HG02884 (cell line): ENCODE results near the gene LRRC38.
A peak's percentile ranks its signal among the peaks of the same experiment; 100 is the strongest.

Experiments used
- ATAC-seq: cut with Tn5 transposase; IDR thresholded peaks from one replicate; pipeline ENCODE4 v1.9.1; 2021; ENCODE audit warnings: mild to moderate bottlenecking, moderate library complexity; ENCODE audit not compliant: unreplicated experiment

Gene LRRC38

DNA sequence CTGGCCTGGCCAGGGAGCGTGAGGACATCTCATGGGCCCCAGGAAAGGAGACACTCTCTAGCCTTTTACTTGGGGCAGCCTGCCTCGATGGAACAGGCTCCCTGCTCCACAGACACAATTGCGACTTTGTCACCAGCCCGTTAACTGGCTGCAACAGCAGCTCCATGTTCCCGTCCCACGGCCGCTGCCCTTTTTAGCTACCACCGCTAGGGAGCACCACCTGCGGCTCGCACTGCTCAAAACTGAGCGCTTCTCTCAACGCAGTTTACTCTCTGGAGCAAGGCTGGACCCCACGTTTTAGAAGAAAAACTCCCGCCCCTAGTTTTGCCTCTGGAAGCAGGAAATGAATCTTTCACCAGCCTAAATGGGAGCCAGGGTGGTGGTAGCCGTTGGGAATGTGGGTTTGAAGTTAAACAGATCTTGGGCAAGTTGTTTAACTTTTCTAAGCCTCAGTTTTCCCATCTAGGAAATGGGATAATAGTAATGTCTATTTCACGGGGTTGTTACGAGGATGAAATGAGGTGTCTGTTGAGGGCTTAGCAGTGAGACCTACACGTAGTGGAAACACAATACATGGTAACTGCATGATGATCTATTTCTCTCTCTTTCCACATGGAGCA lies 3.5 kb upstream of the LRRC38 start:
- ATAC-seq: no peak

DNA sequence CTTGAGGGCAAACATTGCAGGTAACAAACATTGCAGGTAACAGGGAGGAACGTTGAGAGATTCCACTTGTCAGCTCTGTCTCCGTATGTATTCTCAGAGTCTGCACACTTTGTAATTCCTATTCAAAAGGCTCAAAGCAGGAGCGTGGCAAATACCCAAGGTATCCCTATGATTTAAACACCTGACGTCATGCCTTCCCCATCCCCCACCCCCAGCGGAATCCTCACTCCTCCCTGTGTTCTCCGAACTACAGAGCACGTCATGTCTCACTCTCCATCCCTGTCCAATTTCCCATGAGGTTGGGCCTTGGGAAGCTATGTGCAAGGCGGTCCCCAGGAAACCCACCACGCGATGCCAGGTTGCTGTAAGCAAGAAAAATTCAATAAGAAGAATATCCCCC lies 2.8 kb upstream of the LRRC38 start:
- no peak for ATAC-seq

DNA sequence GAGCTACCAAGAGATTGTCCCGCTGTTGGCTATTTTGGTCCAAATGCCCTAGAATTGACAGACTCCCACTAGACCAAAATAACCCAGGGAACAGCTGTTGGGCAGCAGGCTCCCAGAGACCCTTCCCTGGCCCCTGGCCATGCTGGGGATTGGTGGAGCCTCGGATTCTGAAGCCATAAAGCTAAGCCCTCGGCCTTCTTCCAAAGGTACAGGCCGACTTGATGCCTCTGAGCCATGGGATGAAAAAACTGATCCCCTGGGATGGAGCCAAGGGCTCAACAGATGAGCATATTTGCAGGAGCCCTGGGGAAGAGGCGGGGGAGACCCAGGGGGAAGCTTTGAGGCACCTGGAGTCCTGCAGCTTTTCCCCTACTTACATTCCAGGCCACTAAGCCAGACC lies 1.0 kb upstream of the LRRC38 start:
- no peak for ATAC-seq

DNA sequence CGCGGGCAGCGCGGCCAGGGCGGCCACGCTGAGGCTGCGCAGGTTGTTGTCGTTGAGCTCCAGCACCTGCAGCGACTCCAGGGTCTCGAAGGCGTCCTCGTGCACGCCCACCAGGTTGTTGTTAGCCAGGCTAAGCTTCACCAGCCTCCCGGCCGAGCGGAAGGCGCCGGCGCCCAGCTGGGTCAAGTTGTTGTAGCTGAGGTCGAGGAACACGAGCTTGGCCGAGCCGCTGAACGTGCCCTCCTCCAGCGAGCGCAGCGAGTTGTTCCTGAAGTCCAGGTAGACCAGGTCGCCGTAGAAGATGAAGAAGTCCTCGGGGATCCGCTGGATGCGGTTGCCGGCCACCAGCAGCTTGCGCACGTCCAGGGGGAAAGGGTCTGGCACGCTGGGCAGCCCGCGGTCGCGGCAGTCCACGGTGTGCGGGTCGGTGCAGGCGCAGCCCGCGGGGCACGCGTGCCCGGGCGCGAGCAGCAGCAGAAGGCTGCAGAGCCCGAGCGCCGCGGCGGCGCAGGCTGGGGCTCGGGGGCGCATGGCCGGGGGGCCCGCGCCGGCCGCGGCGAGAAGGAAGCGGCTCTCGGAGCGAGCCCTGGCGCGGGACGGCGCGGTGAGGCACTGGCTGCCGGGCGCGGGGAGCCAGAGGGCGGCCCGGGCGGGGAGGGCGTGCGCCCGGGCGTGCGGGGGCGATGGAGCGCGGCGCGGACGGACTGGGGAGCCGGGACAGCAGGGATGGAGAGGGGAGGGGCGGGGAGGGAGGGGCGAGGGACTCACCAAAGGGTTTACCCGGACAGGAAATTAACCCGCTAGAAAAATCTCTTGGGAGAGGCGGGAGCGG lies 524 bp downstream of the LRRC38 start:
- no peak for ATAC-seq

DNA sequence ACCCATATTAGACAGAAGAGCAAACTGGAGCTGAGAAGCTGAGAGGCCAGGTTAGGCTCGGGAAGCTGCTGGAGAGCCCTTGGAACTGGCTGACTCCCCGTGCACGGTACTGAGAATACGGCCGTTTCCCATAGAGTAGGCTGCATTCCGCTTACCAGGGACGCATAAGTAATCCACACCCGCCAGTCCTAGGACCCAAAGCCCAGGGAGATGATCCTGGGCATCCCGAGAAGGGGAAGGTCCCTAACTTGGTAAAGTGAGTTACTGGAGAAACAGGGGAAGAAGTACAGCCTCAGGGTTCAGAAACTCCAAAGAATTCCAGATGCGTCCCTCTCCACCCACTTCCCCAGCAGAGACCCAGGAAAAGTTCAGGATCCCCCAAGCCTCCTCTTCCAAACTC lies 1.3 kb downstream of the LRRC38 start:
- ATAC-seq: no peak

DNA sequence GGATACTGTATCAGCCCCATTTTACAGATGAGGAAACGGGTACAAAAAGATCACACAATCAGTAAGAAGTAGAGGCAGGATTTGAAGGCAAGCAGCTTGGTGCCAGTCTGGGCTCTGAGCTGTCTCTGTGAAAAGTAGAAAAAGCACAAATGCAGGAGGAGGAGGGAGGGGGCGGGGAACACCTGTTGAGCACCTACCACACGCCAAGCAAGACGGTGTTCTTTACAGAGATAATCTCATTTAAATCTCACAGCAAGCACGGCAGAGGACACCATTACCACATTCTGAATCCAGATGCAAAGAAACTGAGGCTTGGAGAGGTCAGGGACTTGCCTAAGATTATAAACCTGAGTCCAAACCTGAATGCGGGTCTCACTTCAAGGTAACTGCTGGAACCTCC lies 3.3 kb downstream of the LRRC38 start:
- no peak for ATAC-seq

DNA sequence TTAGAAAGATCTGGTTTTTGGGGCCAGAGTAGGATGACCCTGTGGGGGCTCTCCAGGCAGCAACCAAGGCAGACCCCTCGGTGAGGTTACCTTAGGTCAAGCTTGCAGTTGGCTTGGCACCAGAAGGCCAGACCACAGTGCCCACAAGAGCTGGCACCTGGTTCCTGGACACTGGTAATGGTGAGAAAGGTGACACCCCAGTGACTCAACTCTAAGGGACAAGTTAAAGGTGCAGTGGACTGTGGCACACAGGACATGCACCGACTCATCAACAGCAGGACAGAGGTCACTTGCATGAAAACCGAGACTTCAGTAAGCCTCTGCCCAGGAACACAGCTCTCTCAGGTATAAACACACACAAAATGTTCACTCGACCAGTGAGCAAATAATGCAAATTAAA lies 6.7 kb downstream of the LRRC38 start:
- ATAC-seq: no peak

DNA sequence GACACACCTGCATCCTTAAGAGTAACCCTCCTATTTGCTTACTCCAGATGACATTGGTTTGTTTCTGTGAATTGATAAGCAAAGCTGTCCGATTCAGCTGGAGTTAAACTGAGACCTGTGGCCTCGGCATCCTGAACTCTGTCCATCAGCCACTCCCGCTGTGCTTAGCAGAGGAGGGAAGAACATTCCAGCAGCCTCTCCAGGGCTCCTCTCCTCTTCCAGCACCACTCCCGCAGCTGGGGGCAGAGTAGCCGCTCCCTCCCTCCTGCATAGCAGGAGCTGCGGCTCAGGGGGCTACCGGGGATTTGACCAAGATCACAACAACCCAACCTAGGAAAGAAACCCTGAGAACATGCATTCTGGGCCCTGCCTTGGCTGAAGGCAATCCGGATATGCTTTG lies 8.8 kb downstream of the LRRC38 start:
- no peak for ATAC-seq

DNA sequence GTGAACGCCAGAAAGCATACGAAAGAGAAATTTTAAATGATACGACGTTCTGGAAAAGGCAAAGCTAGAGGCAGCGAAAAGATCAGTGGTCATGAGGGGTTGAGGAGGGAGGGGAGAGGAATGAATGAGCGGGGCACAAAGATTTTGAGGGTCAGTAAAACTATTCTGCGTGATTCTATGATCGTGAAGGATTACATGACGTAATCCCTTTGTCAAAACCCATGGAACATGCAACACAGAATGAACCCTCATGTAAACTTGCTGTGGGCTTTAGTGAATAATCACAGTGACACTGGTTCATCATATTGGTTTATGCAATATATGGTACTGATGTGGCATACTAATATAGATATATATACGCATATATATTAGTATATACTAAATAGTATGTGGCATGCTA lies 13.0 kb downstream of the LRRC38 start:
- ATAC-seq: no peak

DNA sequence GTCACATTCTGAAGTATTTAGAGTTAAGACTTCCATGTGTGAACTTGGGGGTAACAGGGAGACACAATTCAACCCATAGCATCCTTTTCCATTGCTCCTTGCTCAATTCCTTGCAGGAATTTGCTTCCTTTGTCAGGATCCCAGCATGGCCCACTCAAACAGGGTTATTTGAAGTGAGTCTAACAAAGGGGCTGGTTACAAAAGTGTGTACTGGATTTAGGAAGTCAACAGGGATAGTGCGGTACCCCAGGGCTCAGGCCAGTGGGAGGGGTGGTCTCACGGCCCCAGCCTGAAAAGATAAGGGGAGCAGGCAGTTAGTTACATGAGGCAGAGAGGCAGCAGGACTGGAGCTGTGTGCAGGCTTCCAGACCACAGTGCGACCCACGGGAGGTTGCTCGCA lies 14.4 kb downstream of the LRRC38 start:
- ATAC-seq: no peak

DNA sequence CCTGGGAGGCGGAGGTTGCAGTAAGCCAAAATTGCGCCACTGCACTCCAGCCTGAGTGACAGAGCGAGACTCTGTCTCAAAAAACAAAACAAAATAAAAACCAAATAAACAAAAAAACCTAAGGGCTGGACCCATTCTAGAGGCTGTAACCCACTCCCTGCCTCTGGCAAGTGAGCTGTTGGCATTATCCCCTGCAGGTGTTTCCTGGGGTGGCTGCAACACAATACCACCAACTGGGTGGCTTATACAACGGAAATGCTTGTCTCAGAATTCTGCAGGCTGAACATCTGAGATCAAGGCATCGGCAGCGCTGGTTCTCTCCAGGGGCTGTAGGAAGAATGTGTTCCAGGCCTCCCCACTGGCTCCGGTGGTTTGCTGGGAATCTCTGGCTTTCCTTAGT lies 15.2 kb downstream of the LRRC38 start:
- no peak for ATAC-seq

DNA sequence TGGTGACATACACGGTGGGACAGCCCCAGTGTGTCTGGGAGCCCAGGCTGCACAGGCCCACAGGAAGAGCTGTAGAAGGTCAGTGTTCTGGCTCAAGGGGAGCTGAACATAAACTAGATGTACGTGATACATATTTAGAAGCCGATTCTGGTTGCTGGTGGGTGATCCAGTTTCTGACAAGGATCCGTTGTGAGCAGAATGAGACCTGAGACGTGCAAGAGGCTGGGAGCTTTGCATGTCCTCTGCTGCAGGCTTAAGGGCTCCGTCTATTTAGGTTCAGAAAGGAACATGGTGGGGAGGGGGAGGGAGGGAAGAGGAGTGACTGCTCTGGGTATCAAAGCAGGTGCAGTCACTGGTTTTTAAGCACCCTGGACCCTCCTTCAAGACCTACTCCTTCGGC lies 18.6 kb downstream of the LRRC38 start:
- no peak for ATAC-seq

DNA sequence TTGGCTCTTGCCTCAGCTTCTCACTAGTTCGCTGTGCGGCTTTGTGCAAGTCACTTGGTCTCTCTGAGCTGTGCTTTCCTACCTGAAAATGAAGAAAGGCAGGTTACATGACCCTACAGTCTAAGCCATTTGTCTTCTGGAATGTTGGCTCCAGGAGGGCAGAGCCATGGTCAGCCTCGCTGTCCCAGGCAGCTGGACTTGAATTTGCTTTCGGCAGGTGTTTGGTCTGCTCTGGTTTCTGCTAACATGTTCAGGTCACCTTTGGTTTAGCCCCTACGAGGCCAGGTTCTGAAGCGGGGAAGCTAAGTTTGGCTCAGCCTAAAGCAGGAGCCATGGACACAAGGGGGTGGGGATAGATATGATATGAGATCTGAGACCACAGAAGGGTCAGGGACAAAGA lies 19.1 kb downstream of the LRRC38 start:
- no peak for ATAC-seq

DNA sequence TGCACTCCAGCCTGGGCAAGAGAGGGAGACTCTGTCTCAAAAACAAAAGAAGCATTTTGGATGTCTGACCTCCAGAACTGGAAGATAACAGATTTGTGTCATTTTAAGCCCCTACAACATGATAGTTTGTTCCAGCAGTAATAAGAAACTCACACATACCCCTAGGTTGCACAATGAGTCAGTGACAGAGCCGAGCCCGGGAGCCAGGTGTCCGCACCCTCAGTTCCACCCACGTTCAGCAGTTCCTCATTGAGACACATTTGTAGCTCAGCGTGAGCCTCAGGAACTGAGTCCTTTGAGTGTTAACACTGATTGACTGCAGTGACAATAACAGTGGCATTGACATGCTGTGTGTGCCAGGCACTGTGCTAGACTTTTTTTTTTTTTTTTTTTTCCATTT lies 19.8 kb downstream of the LRRC38 start:
- peak; percentile 91 for ATAC-seq

DNA sequence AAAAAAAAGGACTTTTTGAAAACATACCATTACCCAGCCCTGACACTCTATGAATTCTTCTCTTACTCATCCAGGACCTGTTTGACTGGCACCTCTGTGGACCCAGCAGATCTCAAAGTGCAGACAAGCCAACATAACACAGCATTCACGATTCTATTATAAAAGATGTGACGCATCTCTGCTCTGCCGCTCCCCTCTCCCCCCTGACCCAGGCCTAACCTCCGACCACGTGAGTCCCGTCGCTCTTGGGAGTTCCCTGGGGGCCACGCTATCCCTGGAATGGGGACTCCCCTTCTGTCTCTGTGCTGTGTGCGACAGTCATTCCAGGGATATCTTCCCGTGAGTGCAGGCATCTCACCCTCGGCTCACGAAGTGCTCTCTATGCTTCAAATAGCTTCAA lies 21.1 kb downstream of the LRRC38 start:
- ATAC-seq: no peak

DNA sequence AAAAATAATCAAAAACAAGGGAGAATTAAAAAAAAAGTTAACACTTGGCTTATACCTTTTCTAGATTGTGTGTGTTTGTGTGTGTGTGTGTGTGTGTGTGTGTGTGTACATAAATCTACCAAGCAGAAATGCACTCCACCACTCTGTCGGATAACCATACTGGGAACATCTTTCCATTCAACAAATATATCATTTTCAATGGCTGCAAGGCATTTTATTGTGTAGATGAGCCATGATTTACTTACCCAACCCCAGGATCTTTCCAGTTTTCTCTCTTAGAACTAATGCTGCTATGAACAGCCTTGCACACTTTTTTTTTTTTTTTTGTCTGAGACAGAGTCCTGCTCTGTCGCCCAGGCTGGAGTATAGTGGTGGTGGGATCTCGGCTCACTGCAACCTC lies 25.8 kb downstream of the LRRC38 start:
- no peak for ATAC-seq

DNA sequence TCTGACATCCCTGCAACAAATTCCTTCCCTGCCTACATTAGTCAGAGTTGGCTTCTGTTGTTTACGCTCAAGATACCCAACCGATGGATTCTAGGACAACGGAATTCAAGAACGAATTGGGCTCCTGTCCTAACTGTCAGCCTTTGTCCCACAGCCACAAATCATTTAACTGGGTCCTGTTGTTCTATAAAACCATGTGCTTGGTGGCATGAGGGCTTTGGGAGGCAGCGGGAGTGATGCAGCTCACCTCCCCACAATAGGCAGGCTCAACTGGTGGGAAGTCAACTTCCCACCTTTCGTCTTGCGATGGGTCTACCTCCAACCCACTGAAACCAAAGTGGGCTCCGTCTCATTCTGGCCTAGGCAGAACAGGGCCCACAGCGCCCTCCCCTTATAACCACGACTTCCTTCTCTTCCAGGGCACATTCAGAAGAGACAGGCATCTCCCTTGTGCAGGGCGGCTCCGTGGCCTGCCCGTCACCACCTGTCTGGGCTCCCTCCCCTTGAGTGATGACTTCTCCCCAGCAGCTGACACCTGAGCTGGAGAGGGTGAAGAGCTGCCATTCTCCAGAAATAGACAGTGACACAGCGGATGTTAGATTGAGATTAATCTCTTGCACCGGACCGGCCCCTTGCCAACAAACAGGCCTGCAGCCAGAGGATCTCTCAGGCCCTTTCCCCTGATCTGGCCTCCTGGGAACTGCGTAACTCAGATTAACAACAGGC lies 26.5 kb downstream of the LRRC38 start:
- ATAC-seq: no peak

DNA sequence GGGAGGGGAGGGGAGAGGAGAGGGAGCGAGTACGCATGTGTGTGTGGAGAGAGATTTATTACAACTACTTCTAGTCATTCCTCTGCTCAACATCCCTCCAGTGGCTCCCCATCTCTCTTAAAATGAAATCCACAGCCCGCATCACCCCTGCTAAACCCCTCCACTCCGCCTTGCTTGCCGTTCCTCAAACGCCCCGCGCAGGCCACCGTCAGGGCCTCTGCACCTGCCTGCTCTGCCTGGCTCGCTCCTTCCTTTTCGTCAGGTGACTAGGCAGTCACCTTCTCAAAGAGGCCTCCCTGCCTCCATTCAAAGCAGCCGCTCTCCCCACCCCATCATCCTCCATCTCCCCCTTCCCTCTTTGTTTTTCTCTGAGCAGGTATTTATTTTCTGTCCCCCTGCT lies 29.9 kb downstream of the LRRC38 start:
- ATAC-seq: no peak

DNA sequence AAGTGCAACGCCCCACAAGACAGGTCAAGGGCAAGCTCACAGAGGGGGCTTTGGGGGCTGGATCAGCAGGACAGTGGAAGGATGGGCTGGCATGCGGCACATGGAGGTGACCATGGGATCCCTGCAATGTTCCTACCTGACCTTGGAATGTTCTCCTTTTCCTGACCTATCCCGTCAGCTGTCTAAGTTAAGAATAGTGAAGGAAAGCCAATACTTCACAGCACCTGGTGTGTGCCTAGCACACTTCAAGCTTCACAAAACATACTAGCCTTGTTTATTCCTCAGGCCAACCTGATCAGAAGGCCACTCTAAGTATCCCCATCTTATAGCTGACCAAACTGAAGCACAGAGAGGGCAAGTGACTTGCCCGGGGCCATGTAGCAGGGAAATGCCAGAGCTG lies 31.2 kb downstream of the LRRC38 start:
- ATAC-seq: no peak

DNA sequence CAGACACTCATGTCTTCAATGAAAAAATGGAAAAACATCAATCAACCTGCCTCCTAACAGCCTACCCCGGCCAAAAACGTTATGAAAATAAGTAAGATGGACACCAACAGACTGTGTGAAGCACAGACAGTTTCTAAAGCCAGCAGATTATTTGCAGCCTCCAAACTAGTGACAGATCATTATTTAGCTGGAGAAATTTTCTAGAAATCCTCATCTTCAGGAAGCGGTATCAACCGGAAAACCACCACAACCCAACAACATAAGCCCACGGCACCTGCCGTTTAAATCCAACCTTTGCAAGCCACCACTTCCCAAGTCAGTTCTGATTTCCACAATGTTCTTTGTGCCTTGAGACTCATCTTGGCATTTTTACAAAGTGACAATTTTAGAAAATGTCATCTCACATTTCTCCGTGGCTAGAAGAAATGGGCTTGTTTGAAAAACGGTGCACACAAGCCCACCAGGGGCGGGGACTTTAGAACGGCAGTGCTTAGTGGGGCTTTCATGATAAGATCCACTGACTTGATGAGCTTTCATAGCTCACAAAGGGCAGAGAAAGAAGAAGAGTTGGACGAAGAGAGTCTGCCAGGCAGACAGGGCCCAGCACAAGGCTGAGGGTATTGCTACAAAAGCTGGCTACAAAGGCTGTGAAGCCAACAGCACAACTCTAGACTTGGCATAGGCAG lies 34.5 kb downstream of the LRRC38 start:
- no peak for ATAC-seq

DNA sequence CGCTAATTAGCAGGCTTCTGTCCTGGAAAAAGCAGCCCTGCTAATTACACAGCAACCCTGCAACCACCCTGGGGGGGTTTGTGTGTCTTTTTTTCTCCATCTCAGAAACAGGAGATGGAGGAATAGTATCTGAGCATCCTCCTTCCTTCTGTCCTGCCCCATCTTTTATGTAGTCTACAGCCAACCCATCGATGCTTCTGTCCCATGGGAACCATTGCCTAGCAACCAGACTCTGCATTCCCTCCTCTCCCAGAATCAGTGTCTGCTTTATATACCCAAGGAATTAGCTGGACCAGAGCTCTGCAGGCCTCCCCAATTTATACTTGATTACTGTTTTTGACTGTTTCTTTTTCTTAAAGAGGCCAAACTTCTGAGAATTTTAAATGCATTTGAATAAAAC lies 35.1 kb downstream of the LRRC38 start:
- ATAC-seq: no peak

DNA sequence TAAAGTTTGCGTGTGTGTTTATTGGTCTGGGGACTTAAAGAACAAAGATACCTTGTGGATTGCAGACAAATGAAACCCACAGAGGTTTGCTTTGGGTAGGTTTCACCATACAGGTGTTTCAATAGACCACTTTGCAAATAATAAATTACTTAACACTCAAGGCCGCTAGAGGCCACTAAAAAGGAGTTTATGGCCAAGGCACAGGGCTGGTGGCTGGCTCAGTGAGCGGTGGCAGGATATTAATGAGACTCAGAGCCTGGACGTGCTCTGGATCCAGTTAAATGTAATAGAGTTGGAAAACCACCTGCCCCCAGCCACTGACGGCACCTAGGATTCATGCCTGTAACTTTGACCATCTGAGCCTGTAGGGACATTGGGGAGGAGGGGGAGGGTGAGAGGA lies 44.5 kb downstream of the LRRC38 start:
- ATAC-seq: no peak
